PC-3 (cell line): ENCODE measurements around the gene HDAC4. TPM values are rescaled to one million over a fixed set of nuclear protein-coding genes. Genes with fewer than 3 reads are reported as not detected.

Experiments used
- ATAC-seq: fragments of 200-7000 bp; cut with Tn5 transposase; 2 replicates; pipeline ENCODE4 v1.9.1; 2020; ENCODE audit warnings: mild to moderate bottlenecking, moderate library complexity
- BruUV-seq: library from RNA; stranded (reverse); fragments of 400-500 nt; replicated peaks from 2 replicates; lab custom pipeline; 2021; lab: Mats Ljungman, UMichigan
- CTCF ChIA-PET: fragments of 300-600 bp; sonication (Branson Sonifier 250); formaldehyde crosslinking; loops from one replicate; lab custom pipeline; 2022; ENCODE audit warnings: antibody characterized with exemption; lab: Charles Lee
- POLR2A ChIA-PET: fragments of 300-600 bp; sonication (Branson Sonifier 250); formaldehyde crosslinking; loops from one replicate; lab custom pipeline; 2022; ENCODE audit warnings: antibody characterized with exemption; ENCODE audit not compliant: unreplicated experiment; lab: Charles Lee
- DNase-seq: peaks from one replicate; pipeline ENCODE4 v3.0.0-alpha.2; 2015
- H2AFZ ChIP-seq: fragments of 300-600 bp; sonication (generic); 2 replicates; pipeline ENCODE4 v1.6.0; 2016; ENCODE audit warnings: antibody characterized with exemption, low read length
- H3F3A ChIP-seq: fragments of 300-600 bp; sonication (generic); one replicate; pipeline ENCODE4 v1.6.0; 2017; ENCODE audit warnings: antibody characterized with exemption, low read length, control low read depth, mild to moderate bottlenecking; ENCODE audit not compliant: unreplicated experiment
- H3K27ac ChIP-seq: fragments of 300-600 bp; sonication (generic); 2 replicates; pipeline ENCODE4 v1.5.1; 2016; ENCODE audit warnings: mild to moderate bottlenecking, low read length
- H3K27me3 ChIP-seq: fragments of 300-600 bp; sonication (generic); 2 replicates; pipeline ENCODE4 v1.6.1; 2016; ENCODE audit warnings: low read length, mixed read lengths
- H3K36me3 ChIP-seq: fragments of 300-600 bp; sonication (generic); 2 replicates; pipeline ENCODE4 v1.6.1; 2016; ENCODE audit warnings: low read depth, mixed run types, low read length, mixed read lengths
- H3K4me1 ChIP-seq: fragments of 300-600 bp; sonication (generic); 2 replicates; pipeline ENCODE4 v1.5.1; 2016; ENCODE audit warnings: low read length; ENCODE audit not compliant: insufficient read depth
- H3K4me2 ChIP-seq: fragments of 300-600 bp; sonication (generic); 2 replicates; pipeline ENCODE4 v1.6.0; 2016; ENCODE audit warnings: low read length
- H3K4me3 ChIP-seq: fragments of 300-600 bp; sonication (generic); 2 replicates; pipeline ENCODE4 v1.5.1; 2016; ENCODE audit warnings: mild to moderate bottlenecking, low read length, mixed read lengths
- H3K79me2 ChIP-seq: fragments of 300-600 bp; sonication (generic); 2 replicates; pipeline ENCODE4 v1.6.1; 2017; ENCODE audit warnings: low read length, mixed read lengths
- H3K9ac ChIP-seq: fragments of 300-600 bp; sonication (generic); 2 replicates; pipeline ENCODE4 v1.6.0; 2016; ENCODE audit warnings: mild to moderate bottlenecking, low read length
- H3K9me2 ChIP-seq: fragments of 300-600 bp; sonication (generic); replicated peaks from 2 replicates; pipeline ENCODE4 v1.6.1; 2016; ENCODE audit warnings: mixed run types, low read length, mixed read lengths
- H3K9me3 ChIP-seq: fragments of 300-600 bp; sonication (generic); 2 replicates; pipeline ENCODE4 v1.6.1; 2016; ENCODE audit warnings: low read length, mixed read lengths
- H4K20me1 ChIP-seq: fragments of 300-600 bp; sonication (generic); 2 replicates; pipeline ENCODE4 v1.6.1; 2016; ENCODE audit warnings: low read length, mixed read lengths
- EZH2 ChIP-seq: fragments of 300-600 bp; sonication (generic); IDR thresholded peaks from one replicate; pipeline ENCODE4 v1.6.1; 2017; ENCODE audit warnings: antibody characterized with exemption, mild to moderate bottlenecking, low read length; ENCODE audit not compliant: unreplicated experiment
- EZH2phosphoT487 ChIP-seq: fragments of 300-600 bp; sonication (generic); IDR thresholded peaks from 2 replicates; pipeline ENCODE4 v1.6.1; 2018; ENCODE audit warnings: mild to moderate bottlenecking, antibody characterized with exemption, low read length, borderline replicate concordance
- intact Hi-C: fragments of 100-400 bp; cut with micrococcal nuclease; formaldehyde crosslinking; loops from 2 replicates; pipeline ENCODE4 v1.9.0; 2023
- total RNA-seq: library from RNA; depleted of rRNA; stranded (reverse); fragments of >200 nt; gene quantifications from 2 replicates; pipeline ENCODE4 v1.2.3, GENCODE V29; 2014
- TF ChIP-seq, protein P1 (sequence below): fragments of 300-600 bp; sonication (generic); conservative IDR thresholded peaks from 2 replicates; pipeline ENCODE4 v1.5.1; 2017; ENCODE audit warnings: antibody characterized with exemption, low read depth, mild to moderate bottlenecking, low read length

The HDAC4 gene
- total RNA-seq, 1 experiment from 2014 or later = 8.5 TPM

- Histone ChIP-seq H3K36me3 (peaks cover 8% of the 10 kb centered on the region), H3K9ac (no peak overlapping the region), H3K4me2 (no peak overlapping the region), H4K20me1 (no peaks in the 10 kb centered on the region), H3K4me1 (no peaks in the 10 kb centered on the region), H3K4me3 (no peak overlapping the region), H3K27me3 (no peaks in the 10 kb centered on the region), H3K9me2 (no peaks in the 10 kb centered on the region), H3K9me3 (no peaks in the 10 kb centered on the region), H3K79me2 (no peaks in the 10 kb centered on the region), H2AFZ (no peak overlapping the region), H3F3A (no peaks in the 10 kb centered on the region), H3K27ac (no peak overlapping the region)
- intact Hi-C loops = no loop called here
- TF ChIP-seq EZH2 = no peak
- TF ChIP-seq EZH2phosphoT487 = no peak
- TF ChIP-seq, protein P1, sequence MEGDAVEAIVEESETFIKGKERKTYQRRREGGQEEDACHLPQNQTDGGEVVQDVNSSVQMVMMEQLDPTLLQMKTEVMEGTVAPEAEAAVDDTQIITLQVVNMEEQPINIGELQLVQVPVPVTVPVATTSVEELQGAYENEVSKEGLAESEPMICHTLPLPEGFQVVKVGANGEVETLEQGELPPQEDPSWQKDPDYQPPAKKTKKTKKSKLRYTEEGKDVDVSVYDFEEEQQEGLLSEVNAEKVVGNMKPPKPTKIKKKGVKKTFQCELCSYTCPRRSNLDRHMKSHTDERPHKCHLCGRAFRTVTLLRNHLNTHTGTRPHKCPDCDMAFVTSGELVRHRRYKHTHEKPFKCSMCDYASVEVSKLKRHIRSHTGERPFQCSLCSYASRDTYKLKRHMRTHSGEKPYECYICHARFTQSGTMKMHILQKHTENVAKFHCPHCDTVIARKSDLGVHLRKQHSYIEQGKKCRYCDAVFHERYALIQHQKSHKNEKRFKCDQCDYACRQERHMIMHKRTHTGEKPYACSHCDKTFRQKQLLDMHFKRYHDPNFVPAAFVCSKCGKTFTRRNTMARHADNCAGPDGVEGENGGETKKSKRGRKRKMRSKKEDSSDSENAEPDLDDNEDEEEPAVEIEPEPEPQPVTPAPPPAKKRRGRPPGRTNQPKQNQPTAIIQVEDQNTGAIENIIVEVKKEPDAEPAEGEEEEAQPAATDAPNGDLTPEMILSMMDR = no peak
- DNase-seq (no peak), ATAC-seq (no peak)
- no TSS peak for BruUV-seq
- POLR2A ChIA-PET = no interaction called here
- CTCF ChIA-PET = no interaction called here
Observed at GRCh38 chr2:239184179-239184578, 216.6 kb downstream of the HDAC4 start.

DNA sequence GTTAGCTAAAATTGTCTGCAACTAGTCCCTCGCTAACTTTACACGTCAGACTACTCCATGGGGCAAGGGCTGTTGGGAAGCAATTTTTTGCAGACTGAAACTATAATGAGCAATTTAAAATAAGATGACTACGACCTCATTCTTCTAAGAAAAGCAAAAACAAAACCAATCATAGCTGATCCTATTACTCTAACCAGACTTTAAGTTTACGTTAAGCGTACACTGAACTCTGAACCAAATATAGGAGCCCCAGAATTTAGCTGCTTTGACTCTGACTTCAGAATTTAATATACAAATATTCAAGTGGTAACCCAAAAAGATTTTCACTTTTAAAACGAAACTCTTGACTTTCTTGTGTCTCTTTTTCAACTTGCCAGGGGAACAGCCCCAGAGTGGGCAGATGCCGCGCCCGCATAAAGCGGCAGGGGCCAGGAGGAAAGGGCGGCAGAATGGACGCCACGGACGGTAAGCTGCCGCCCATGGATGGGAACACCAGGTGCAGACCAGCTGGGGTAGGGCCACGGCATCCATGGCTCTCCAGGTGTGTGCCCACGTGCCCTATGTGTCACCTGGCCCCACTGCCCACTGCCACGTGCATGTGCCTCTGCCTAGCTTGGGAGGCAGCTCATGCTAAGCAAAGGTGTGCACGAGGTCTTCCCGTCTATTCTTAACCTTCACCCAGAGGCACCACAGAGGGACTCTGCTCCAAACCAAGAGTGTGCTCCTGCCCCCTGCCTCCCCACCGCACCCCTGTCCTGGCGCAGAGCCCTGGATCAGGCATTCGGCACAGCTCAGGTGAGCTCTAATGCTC, 217.6 kb downstream of the HDAC4 start:
- Histone ChIP-seq H3K4me3 (no peak overlapping the region), H3K9me2 (no peaks in the 10 kb centered on the region), H3K79me2 (no peaks in the 10 kb centered on the region), H3K4me2 (no peak overlapping the region), H2AFZ (no peak overlapping the region), H3K9ac (no peak overlapping the region), H3F3A (no peaks in the 10 kb centered on the region), H3K9me3 (no peaks in the 10 kb centered on the region), H3K27ac (no peak overlapping the region), H3K4me1 (no peaks in the 10 kb centered on the region), H3K27me3 (no peaks in the 10 kb centered on the region), H4K20me1 (no peaks in the 10 kb centered on the region), H3K36me3 (no peaks in the 10 kb centered on the region)
- ChIA-PET POLR2A (no interaction called here), CTCF (no interaction called here)
- no TSS peak for BruUV-seq
- DNase-seq = no peak
- no peak for ATAC-seq
- intact Hi-C loops = no loop called here
- TF ChIP-seq EZH2phosphoT487 (no peak), EZH2 (no peak)
- TF ChIP-seq, protein P1 = no peak

- CTCF ChIA-PET = no interaction called here
- H3K9ac ChIP-seq = no peak overlapping the region
Observed at GRCh38 chr2:239181903-239182581, 218.8 kb downstream of the HDAC4 start.

More at GRCh38 chr2:239181903-239182581, 218.8 kb downstream of the HDAC4 start:
- no peaks in the 10 kb centered on the region for H3K36me3 ChIP-seq
- no peak overlapping the region for H2AFZ ChIP-seq
- POLR2A ChIA-PET = no interaction called here
- no peaks in the 10 kb centered on the region for H3F3A ChIP-seq
- H3K4me3 ChIP-seq = no peak overlapping the region
- no peaks in the 10 kb centered on the region for H3K9me3 ChIP-seq
- DNase-seq (no peak), ATAC-seq (no peak)
- intact Hi-C loops = no loop called here
- H3K9me2 ChIP-seq = no peaks in the 10 kb centered on the region
- H3K4me2 ChIP-seq = no peak overlapping the region
- H4K20me1 ChIP-seq = no peaks in the 10 kb centered on the region
- H3K27ac ChIP-seq = no peak overlapping the region
- TF ChIP-seq EZH2phosphoT487 (no peak), EZH2 (no peak)
- TF ChIP-seq, protein P1 = no peak
- H3K4me1 ChIP-seq = no peaks in the 10 kb centered on the region
- no peaks in the 10 kb centered on the region for H3K27me3 ChIP-seq
- BruUV-seq = no TSS peak
- H3K79me2 ChIP-seq = no peaks in the 10 kb centered on the region
